ENCODE results near the gene AHDC1. TPM values are rescaled to one million over a fixed set of nuclear protein-coding genes. Genes with fewer than 3 reads are reported as not detected.

AHDC1 gene
- total and polyA plus RNA-seq, 7 donors = 1.8 to 34.1 (median 12.1) TPM

DNA sequence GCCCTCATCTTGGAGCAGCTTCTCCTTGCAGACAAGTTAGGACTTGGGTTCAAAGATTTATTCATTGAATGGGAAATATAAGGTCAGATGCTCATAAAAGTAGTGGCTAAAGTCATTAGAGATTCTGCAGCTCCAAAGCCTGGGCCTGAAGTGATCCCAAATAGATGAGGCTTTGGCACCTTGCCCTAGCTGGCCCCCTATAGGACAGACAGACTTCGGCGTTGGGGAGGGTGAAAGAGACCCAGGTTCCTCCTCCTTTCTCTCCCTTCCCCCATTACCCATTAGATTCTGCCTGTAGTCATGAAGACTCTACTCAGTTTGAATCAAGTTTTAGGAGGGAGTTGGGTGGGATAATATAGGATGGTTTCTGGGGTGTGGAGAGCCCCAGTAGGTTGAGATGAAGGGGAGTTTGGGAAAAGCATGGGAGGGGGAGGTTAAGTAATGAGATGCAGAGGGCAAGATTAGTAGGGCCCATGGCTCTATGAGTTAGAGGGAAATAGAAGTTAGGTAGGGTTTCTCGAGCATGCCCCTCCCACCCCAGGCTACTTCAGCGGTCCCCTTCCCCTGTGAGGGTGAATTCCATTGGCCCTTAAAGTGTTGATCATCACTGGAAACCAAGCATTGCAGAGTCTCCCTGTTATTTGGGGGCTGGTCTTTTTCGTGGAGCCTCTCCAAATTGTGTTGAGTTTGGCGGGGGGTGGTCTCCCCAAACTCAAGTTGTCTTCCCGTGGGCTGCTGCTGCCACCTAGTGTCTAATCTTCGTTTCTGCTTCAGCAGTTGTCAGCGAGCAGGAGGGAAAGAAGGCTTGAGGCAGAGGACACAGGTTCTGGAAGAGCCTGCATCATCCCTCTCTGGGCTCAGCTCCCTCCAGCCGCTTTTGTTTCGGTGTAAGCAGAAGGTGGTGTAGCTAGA is 2.1 kb upstream of the AHDC1 start:
- WGBS, 2 donors = 15 to 16% methylated on average over 11 of the region's 11 CpGs
- Histone ChIP-seq H3K27ac (no peak overlapping the region), H3K4me3 (no peak overlapping the region), H3K9me3 (no peaks in the 10 kb centered on the region), H3K4me1 (peaks cover 0 to 33% (median 23%) of the 10 kb centered on the region in 4 donors), H3K36me3 (no peaks in the 10 kb centered on the region), H3K27me3 (no peaks in the 10 kb centered on the region)
- intact Hi-C loops (cut with DNase I) = loop anchor here (1.0 to 10.0 kb wide), 4 partner anchors 50 to 309 kb away; partner anchors contain the start of genes GPR3 and TMEM222
- DNase-seq = no peak
- TF ChIP-seq POLR2A (IDR thresholded peaks at IDR 0.05) = no peak
- no peak for TF ChIP-seq POLR2AphosphoS5 (IDR thresholded peaks at IDR 0.05)
- no peak for TF ChIP-seq EP300 (IDR thresholded peaks at IDR 0.05)
- TF ChIP-seq, protein P1, sequence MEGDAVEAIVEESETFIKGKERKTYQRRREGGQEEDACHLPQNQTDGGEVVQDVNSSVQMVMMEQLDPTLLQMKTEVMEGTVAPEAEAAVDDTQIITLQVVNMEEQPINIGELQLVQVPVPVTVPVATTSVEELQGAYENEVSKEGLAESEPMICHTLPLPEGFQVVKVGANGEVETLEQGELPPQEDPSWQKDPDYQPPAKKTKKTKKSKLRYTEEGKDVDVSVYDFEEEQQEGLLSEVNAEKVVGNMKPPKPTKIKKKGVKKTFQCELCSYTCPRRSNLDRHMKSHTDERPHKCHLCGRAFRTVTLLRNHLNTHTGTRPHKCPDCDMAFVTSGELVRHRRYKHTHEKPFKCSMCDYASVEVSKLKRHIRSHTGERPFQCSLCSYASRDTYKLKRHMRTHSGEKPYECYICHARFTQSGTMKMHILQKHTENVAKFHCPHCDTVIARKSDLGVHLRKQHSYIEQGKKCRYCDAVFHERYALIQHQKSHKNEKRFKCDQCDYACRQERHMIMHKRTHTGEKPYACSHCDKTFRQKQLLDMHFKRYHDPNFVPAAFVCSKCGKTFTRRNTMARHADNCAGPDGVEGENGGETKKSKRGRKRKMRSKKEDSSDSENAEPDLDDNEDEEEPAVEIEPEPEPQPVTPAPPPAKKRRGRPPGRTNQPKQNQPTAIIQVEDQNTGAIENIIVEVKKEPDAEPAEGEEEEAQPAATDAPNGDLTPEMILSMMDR (IDR thresholded peaks at IDR 0.05) = peak; percentile 85 to 95 (median 88)

DNA sequence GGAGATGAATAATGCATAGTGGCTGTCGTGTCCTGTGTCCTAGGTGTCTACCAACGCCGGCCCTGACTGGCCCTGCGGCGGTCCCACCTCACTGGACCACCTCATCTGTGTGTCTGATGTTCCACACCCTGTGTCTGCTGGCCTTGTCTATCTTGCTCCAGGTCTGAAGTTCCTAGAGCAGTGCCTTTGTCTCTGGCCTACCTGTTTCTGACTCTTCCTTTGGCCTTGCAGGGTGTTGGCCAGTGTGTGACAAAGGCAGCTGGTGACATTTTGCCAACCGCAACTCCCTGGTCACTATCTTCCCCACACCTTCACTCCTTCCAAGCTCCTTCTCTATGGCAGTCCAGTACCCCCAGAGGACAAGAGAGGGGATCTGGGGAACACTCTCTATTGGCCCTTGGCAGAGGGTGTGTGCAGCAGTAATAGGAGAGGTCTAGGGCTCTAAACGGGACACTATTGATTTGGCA is 1.4 kb upstream of the AHDC1 start:
- 79 to 86% methylated on average over 7 of the region's 7 CpGs for WGBS, 2 donors
- DNase-seq = no peak
- Histone ChIP-seq H3K27me3 (no peaks in the 10 kb centered on the region), H3K36me3 (no peaks in the 10 kb centered on the region), H3K27ac (no peak overlapping the region), H3K4me3 (no peak overlapping the region), H3K4me1 (peaks cover 0 to 40% (median 30%) of the 10 kb centered on the region in 4 donors), H3K9me3 (no peaks in the 10 kb centered on the region)
- intact Hi-C loops (cut with DNase I) = loop anchor here (2.0 to 10.0 kb wide), 3 partner anchors 213 to 308 kb away; partner anchors contain the start of genes GPR3 and TMEM222
- TF ChIP-seq POLR2A (IDR thresholded peaks at IDR 0.05) (no peak), EP300 (IDR thresholded peaks at IDR 0.05) (no peak)
- TF ChIP-seq, protein P1 (IDR thresholded peaks at IDR 0.05) = no peak

- Histone ChIP-seq H3K4me1 (peaks cover 0 to 46% (median 36%) of the 10 kb centered on the region in 4 donors), H3K9me3 (no peaks in the 10 kb centered on the region), H3K27me3 (no peaks in the 10 kb centered on the region), H3K36me3 (no peaks in the 10 kb centered on the region), H3K4me3 (peak overlapping the region in 3 of 4 donors; percentile 67 to 99 (median 98)), H3K27ac (peak overlapping the region; percentile 92 to 100 (median 97))
- TF ChIP-seq EP300 (IDR thresholded peaks at IDR 0.05) = no peak
- TF ChIP-seq POLR2A (IDR thresholded peaks at IDR 0.05) = no peak
- TF ChIP-seq, protein P1 (IDR thresholded peaks at IDR 0.05) = no peak
- TF ChIP-seq POLR2AphosphoS5 (IDR thresholded peaks at IDR 0.05) = no peak
- no peak for DNase-seq
- 46 to 50% methylated on average over 21 of the region's 21 CpGs for WGBS, 2 donors
- intact Hi-C loops (cut with DNase I) = loop anchor here (1.0 to 10.0 kb wide), 4 partner anchors 187 to 307 kb away; partner anchors contain the start of genes GPR3 and TMEM222
Measured at GRCh38 chr1:27604579-27605299, 795 bp upstream of the AHDC1 start.

DNA sequence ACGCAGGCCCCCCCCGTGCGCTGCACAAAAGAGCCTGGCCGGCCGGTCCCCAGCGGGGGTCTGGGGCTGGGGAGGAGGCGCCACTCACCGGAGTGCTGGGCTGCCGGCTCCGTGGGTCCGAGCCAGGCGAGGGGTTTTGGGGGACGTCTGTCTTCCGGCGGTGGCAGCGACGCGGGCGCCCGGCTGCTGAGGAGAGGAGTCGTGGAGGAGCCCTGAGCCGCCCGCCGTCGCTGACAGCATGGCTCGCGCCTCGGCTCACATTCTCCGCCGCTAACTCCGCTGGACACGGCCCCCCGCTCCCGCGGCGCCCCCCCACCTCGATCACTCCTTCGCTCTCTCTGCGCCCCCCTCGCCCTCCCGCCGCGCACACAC is 649 bp downstream of the AHDC1 start:
- Histone ChIP-seq H3K9me3 (no peaks in the 10 kb centered on the region), H3K4me1 (peaks cover 0 to 61% (median 51%) of the 10 kb centered on the region in 4 donors), H3K4me3 (peak overlapping the region; percentile 67 to 99 (median 96)), H3K27me3 (no peaks in the 10 kb centered on the region), H3K36me3 (no peaks in the 10 kb centered on the region), H3K27ac (peak overlapping the region; percentile 92 to 100 (median 97))
- DNase-seq = no peak
- 1 to 2% methylated on average over 43 of the region's 43 CpGs for WGBS, 2 donors
- intact Hi-C loops (cut with DNase I) = loop anchor here (1.0 to 10.0 kb wide), 2 partner anchors 113 to 278 kb away; partner anchors contain the start of genes TMEM222 and WASF2
- TF ChIP-seq, protein P1 (IDR thresholded peaks at IDR 0.05) = no peak
- TF ChIP-seq POLR2AphosphoS5 (IDR thresholded peaks at IDR 0.05) = peak in 1 of 4 donors; percentile 0

All from sigmoid colon (tissue), 7 donors.